ENCODE results near the gene NEK5. TPM values are rescaled to one million over a fixed set of nuclear protein-coding genes. Genes with fewer than 3 reads are reported as not detected.

The NEK5 gene
- total and polyA plus RNA-seq, 2 of the 8 experiments (the other 6 are each of a cell fraction or from before 2014, with no cell fraction given): 0.12 to 0.35 TPM

- Histone ChIP-seq H3K23me2 (ENCODE audit: low read depth, low read length) (no peaks in the 10 kb centered on the region), H2BK12ac (ENCODE audit: low read depth, low read length) (no peak overlapping the region), H3K79me1 (ENCODE audit: low read depth, low read length) (no peaks in the 10 kb centered on the region), H2AFZ (ENCODE audit: low read length) (no peak overlapping the region), H2AK5ac (ENCODE audit: low read depth, low read length) (no peak overlapping the region), H2BK120ac (replicated peaks; ENCODE audit: low read depth, low read length) (no peak overlapping the region), H3K4me2 (ENCODE audit: insufficient read depth in 1 of 2, low read depth in 2 of 2, low read length in 2 of 2) (no peak overlapping the region), H4K91ac (replicated peaks; ENCODE audit: insufficient read length, low read length) (no peak overlapping the region), H3K4ac (replicated peaks; ENCODE audit: insufficient read length, low read depth, low read length) (no peak overlapping the region), H4K20me1 (replicated peaks in 1 of 2; ENCODE audit: control insufficient read depth in 1 of 2, insufficient read depth in 2 of 2, low read length in 2 of 2) (no peaks in the 10 kb centered on the region), H4K5ac (ENCODE audit: insufficient read length, low read depth, low read length) (no peak overlapping the region), H3K56ac (replicated peaks; ENCODE audit: insufficient read length, low read depth, low read length) (no peak overlapping the region), H3K9ac (replicated peaks in 1 of 4; ENCODE audit: extremely low read depth in 1 of 4, low read depth in 3 of 4, low read length in 3 of 4) (no peak overlapping the region), H4K8ac (ENCODE audit: extremely low read depth, insufficient read depth, low read length) (no peak overlapping the region), H3K9me3 (ENCODE audit: insufficient read depth in 2 of 2, low read depth in 1 of 2, low read length in 1 of 2) (0 out of 4 replicates have a peak, but pooled peaks cover 0 to 2% of the 10 kb centered on the region in 2 experiments), H2BK15ac (ENCODE audit: low read length) (no peak overlapping the region), H3K14ac (ENCODE audit: insufficient read length) (no peak overlapping the region), H2BK20ac (ENCODE audit: low read length) (no peak overlapping the region), H3K23ac (ENCODE audit: insufficient read length) (no peak overlapping the region), H2BK5ac (ENCODE audit: low read depth, low read length) (no peak overlapping the region), H3K36me3 (ENCODE audit: control insufficient read depth in 2 of 4, insufficient read depth in 4 of 4, low read length in 3 of 4) (no peaks in the 10 kb centered on the region), H3K27ac (ENCODE audit: low read depth, low read length) (no peak overlapping the region), H3K18ac (ENCODE audit: extremely low read depth, low read length) (no peak overlapping the region), H3K79me2 (ENCODE audit: control insufficient read depth in 1 of 2, insufficient read depth in 2 of 2, low read length in 2 of 2) (no peaks in the 10 kb centered on the region), H3K27me3 (replicated peaks in 1 of 4; ENCODE audit: control insufficient read depth in 3 of 4, extremely low read depth in 1 of 4, insufficient read depth in 3 of 4, low read length in 3 of 4) (no peaks in the 10 kb centered on the region), H3K4me3 (ENCODE audit: extremely low read depth in 1 of 4, insufficient read depth in 2 of 4, low read depth in 3 of 4, low read length in 4 of 4) (no peak overlapping the region), H3K4me1 (replicated peaks in 1 of 4; ENCODE audit: control insufficient read depth in 3 of 4, insufficient read depth in 4 of 4, low read length in 3 of 4) (no peaks in the 10 kb centered on the region)
- FAIRE-seq: no peak
- ChIA-PET POLR2A (ENCODE audit: partially characterized antibody) (no interaction called here), CTCF (ENCODE audit: partially characterized antibody) (no interaction called here)
- no peak for TF ChIP-seq CTCF (IDR thresholded peaks at IDR 0.05; ENCODE audit: control extremely low read depth in 1 of 3, insufficient read depth in 1 of 3, low read depth in 1 of 3, low read length in 3 of 3)
- TF ChIP-seq SP4 (IDR thresholded peaks at IDR 0.05; ENCODE audit: low read length): no peak
- TF ChIP-seq, protein P1, sequence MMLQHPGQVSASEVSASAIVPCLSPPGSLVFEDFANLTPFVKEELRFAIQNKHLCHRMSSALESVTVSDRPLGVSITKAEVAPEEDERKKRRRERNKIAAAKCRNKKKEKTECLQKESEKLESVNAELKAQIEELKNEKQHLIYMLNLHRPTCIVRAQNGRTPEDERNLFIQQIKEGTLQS (IDR thresholded peaks at IDR 0.05; ENCODE audit: insufficient read depth, low read depth, low read length): no peak
- no peak for TF ChIP-seq JUND (IDR thresholded peaks at IDR 0.05; ENCODE audit: low read length)
- TF ChIP-seq TBP (IDR thresholded peaks at IDR 0.05; ENCODE audit: low read depth, low read length): no peak
- TF ChIP-seq SP1 (IDR thresholded peaks at IDR 0.05; ENCODE audit: low read depth, low read length): no peak
- no peak for TF ChIP-seq SAP30 (IDR thresholded peaks at IDR 0.05; ENCODE audit: insufficient read depth, insufficient replicate concordance, low read length)
- no peak for TF ChIP-seq GABPA (IDR thresholded peaks at IDR 0.05; ENCODE audit: borderline replicate concordance, insufficient read depth, low read length)
- no peak for TF ChIP-seq CHD2 (IDR thresholded peaks at IDR 0.05; ENCODE audit: low read length)
- no peak for TF ChIP-seq CEBPB (IDR thresholded peaks at IDR 0.05; ENCODE audit: low read depth, low read length)
- no peak for TF ChIP-seq FOSL1 (IDR thresholded peaks at IDR 0.05; ENCODE audit: insufficient read depth, low read depth, low read length)
- 86% methylated on average over 2 of the region's 2 CpGs; no CpG with 5 or more reads in 1 of the 2 experiments for WGBS, 2 experiments (ENCODE audit: extremely low coverage in 1 of 2, insufficient coverage in 1 of 2, insufficient read length in 1 of 2, insufficient replicate concordance in 2 of 2, low coverage in 1 of 2, low lambda C conversion rate in 2 of 2, missing lambda C conversion rate in 1 of 2)
- DNase-seq (ENCODE audit: low read depth in 1 of 2, low spot score in 2 of 2): no peak
Measured at GRCh38 chr13:52092087-52092486, 36.8 kb downstream of the NEK5 start.

Measured in H1 (cell line).